ENCODE results near the gene KNTC1.
"Not testable (repeated sequence)": the region's sequence is repeated elsewhere in the genome, so short reads cannot be mapped to it uniquely, and the experiment has no call there.

The KNTC1 gene

GRCh38 chr12:122503147-122503751, 23.8 kb upstream of the KNTC1 start:
- DNase-seq (ENCODE audit: low read depth): no peak
- TF ChIP-seq CTCF (IDR thresholded peaks at IDR 0.05; ENCODE audit: low read length, missing control alignments): no peak

GRCh38 chr12:122503783-122504590, 23.1 kb upstream of the KNTC1 start:
- TF ChIP-seq CTCF (IDR thresholded peaks at IDR 0.05; ENCODE audit: low read length, missing control alignments): no peak
- no peak for DNase-seq (ENCODE audit: low read depth)
- H3K4me3 ChIP-seq (replicated peaks; ENCODE audit: low read depth, low read length): no peak overlapping the region

More at GRCh38 chr12:122503147-122503751, 23.8 kb upstream of the KNTC1 start:
- H3K4me3 ChIP-seq (replicated peaks; ENCODE audit: low read depth, low read length): no peak overlapping the region

GRCh38 chr12:122505419-122506051, 21.5 kb upstream of the KNTC1 start:
- peak; percentile 27 for DNase-seq (ENCODE audit: low read depth)
- no peak for TF ChIP-seq CTCF (IDR thresholded peaks at IDR 0.05; ENCODE audit: low read length, missing control alignments)
- H3K4me3 ChIP-seq (replicated peaks; ENCODE audit: low read depth, low read length): no peak overlapping the region

- TF ChIP-seq CTCF (IDR thresholded peaks at IDR 0.05; ENCODE audit: low read length, missing control alignments): no peak
- no peak for DNase-seq (ENCODE audit: low read depth)
Measured at GRCh38 chr12:122506393-122506938, 20.6 kb upstream of the KNTC1 start.

GRCh38 chr12:122508163-122508562, 18.9 kb upstream of the KNTC1 start:
- no peak overlapping the region for H3K4me3 ChIP-seq (replicated peaks; ENCODE audit: low read depth, low read length)
- no peak for DNase-seq (ENCODE audit: low read depth)
- TF ChIP-seq CTCF (IDR thresholded peaks at IDR 0.05; ENCODE audit: low read length, missing control alignments): no peak

More at GRCh38 chr12:122506393-122506938, 20.6 kb upstream of the KNTC1 start:
- no peak overlapping the region for H3K4me3 ChIP-seq (replicated peaks; ENCODE audit: low read depth, low read length)

- H3K4me3 ChIP-seq (replicated peaks; ENCODE audit: low read depth, low read length); DNase-seq (ENCODE audit: low read depth): not testable (repeated sequence)
Measured at GRCh38 chr12:122513028-122513427, 14.0 kb upstream of the KNTC1 start.

- H3K4me3 ChIP-seq (replicated peaks; ENCODE audit: low read depth, low read length): no peak overlapping the region
- TF ChIP-seq CTCF (IDR thresholded peaks at IDR 0.05; ENCODE audit: low read length, missing control alignments): no peak
- no peak for DNase-seq (ENCODE audit: low read depth)
Measured at GRCh38 chr12:122513660-122514059, 13.4 kb upstream of the KNTC1 start.
